Heart left ventricle (tissue), 13 donors: ENCODE measurements around the gene CDH7.

Source experiments
- CTCF ChIP-seq, 12 donors: fragments of 200-600 bp; sonication (generic) in 4 of 12; IDR thresholded peaks; one replicate each; pipeline versions ENCODE4 v1.5.0 to v1.8.0; 2018 to 2022; ENCODE audit warnings: antibody characterized with exemption in 12 of 12, mild to moderate bottlenecking in 5 of 12
- POLR2A ChIP-seq, 2 donors: fragments of 450-650 bp; IDR thresholded peaks; one replicate each; pipeline ENCODE4 v1.6.1; 2017; ENCODE audit warnings: antibody characterized with exemption in 2 of 2, mild to moderate bottlenecking in 2 of 2, moderate library complexity in 2 of 2
- donor health status: ischemic (EF 13 %, LVEDD 7.1; RV severe dilation, severe dysfunction).
- donor health status: DM: no; HTN: yes; CAD: no.
- donor health status: DM: no; HTN: no; CAD: no.
- donor health status: ischemic (EF 25% LVEDD 6.9; RV normal size, moderate dysfunction).
- donor health status: ischemic (EF 25% LVEDD 5.7; RV mildly dilated, moderate dysfunction).
- donor health status: ischemic (EF 35%, LVEDD 5.7; RV mildly dilated, moderate dysfunction).
- donor health status: nonischemic (EF 11% LVEDD 7.7; RV severe dilation, severe dysfunction).
- donor health status: DM: yes; HTN: yes; CAD: no.
- donor health status: PGD.
- donor health status: ischemic (EF 29% LVEDD 5.4; RV normal size, mild dysfunction).
- donor health status: nonischemic (EF 23%, LVEDD 6.1; RV moderate dilation, normal function).

GRCh38 chr18:65704046-65704445 lies 46.8 kb upstream of the CDH7 start:
- TF ChIP-seq CTCF (IDR thresholded peaks at IDR 0.05) (no peak), POLR2A (IDR thresholded peaks at IDR 0.05) (no peak)
